GM19025 (cell line): Measurements from ENCODE around the gene SKOR1.

Source experiments
- ATAC-seq: cut with Tn5 transposase; IDR thresholded peaks from one replicate; pipeline ENCODE4 v1.9.1; 2021; ENCODE audit warnings: mild to moderate bottlenecking, low read depth, moderate library complexity; ENCODE audit not compliant: unreplicated experiment

Gene SKOR1

DNA sequence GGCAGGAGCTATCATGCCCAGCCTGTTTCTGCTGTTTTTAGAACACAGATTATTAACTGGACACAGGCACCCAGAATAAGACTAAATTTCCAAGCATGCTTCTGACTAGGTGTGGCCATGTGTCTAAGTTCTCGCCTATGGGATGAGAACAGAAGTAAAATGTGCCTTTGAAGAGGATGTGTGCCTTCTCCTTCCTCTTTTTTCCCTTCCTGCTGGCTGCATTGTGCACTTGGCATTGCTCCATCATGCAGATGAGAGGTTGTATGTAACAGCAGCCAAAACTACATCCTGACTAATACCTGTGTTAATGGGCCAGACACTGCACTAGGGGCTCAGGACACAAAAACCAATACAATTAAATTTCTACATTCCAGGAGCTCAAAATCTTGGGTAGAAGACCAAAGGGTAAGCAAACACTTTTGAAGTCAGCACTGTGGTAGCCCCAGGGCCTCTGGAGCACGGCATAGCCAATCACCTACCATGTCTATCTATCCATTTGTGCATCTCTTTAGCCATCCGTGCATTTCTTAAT, 55.4 kb downstream of the SKOR1 start:
- ATAC-seq = no peak

DNA sequence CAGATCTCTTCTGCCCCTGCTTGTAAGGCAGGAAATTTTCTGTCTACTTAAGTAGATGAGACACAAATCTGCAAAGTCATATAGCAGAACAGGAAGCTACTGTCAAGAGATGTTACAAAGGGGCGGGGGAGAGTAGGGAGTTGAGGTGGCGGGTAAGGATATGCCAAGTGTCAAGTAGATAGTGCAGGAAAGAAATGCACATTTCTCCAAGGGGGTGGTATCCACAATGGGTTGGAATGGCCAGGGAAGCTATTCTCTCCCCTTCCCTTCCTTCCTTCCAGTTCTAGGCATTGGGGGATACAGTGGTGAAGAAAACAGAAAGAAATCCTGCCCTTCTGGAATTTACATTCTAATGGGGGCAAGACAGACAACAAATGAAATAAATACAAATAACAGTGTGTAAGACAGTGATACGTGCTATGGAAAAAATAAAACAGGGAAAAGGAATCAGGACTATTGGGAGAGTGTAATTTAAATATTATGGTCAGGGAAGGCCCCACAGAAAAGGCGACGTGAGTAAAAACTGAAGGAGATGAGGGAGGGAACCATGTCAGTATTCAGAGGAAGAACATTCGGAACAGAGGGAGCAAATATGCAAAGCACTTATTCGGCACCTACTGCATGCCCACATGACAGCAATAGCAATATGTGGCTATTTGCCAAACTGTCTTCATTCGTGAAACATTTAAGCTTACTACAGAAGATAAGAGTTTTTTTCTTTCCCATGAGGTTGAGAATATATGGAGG, 57.4 kb downstream of the SKOR1 start:
- no peak for ATAC-seq

DNA sequence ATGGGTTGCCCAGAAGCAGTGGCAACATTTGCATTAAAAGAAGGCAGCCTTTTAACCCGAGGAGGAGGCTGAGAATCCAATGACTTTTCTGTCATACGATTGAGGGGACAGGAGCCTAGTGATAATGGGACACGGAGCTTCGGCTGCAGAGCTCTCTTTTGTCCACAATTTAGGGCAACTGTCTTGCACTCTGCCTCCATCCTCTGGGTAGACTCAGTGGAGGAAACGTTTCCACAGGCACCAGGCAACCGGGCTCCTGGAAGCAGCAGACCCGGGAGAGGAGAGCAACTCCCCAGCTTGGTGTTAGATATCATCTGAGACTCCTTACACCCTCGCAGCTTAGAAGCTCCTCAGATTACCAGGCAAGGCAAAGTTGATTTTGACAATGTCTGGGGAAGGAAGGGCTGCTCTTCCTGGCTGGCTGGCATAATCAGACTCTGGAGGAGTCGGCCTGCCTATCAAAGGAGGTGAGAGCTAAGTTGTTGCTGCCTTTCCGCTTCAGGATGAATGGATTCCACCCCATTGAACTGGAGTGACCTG, 58.0 kb downstream of the SKOR1 start:
- ATAC-seq = no peak

DNA sequence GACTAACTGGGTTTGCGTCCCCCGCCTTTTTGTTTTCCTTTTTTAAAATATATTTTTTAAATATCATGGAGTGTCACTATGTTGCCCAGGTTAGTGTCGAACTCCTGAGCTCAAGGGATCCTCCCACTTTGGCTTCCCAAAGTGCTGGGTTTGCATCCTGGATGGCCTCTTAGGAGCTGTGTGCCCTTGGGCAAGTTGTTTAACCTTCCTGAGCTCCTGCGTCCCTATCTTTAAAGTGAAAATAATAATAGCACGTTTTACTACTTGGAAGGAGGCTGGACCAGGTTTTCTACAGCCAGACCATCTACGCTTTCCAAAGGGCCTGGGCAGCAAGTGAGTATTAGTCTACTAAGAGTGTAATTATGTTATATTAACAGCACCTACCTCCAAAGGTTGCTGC, 58.7 kb downstream of the SKOR1 start:
- no peak for ATAC-seq
